ENCODE data around the gene ZNF512B.

- TF ChIP-seq, protein P1, sequence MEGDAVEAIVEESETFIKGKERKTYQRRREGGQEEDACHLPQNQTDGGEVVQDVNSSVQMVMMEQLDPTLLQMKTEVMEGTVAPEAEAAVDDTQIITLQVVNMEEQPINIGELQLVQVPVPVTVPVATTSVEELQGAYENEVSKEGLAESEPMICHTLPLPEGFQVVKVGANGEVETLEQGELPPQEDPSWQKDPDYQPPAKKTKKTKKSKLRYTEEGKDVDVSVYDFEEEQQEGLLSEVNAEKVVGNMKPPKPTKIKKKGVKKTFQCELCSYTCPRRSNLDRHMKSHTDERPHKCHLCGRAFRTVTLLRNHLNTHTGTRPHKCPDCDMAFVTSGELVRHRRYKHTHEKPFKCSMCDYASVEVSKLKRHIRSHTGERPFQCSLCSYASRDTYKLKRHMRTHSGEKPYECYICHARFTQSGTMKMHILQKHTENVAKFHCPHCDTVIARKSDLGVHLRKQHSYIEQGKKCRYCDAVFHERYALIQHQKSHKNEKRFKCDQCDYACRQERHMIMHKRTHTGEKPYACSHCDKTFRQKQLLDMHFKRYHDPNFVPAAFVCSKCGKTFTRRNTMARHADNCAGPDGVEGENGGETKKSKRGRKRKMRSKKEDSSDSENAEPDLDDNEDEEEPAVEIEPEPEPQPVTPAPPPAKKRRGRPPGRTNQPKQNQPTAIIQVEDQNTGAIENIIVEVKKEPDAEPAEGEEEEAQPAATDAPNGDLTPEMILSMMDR (conservative IDR thresholded peaks at IDR 0.05) = no peak
- TF ChIP-seq ZFX (IDR thresholded peaks at IDR 0.05) = no peak
These were observed 26.5 kb downstream of the ZNF512B start for GRCh38 chr20:63942969-63943807.

All from C4-2B (cell line).